Neural cell (in vitro differentiated cells): ENCODE data around the gene WFDC12. TPM values are rescaled to one million over a fixed set of nuclear protein-coding genes. Genes with fewer than 3 reads are reported as not detected.

Experiments used
- H2AFZ ChIP-seq: fragments of 200-600, 300-800 bp; sonication (generic), shearing (Covaris generic); 2 replicates; pipeline ENCODE4 v1.6.0; 2014; ENCODE audit warnings: low read depth, mild to moderate bottlenecking, antibody characterized with exemption, low read length, moderate library complexity
- H3F3A ChIP-seq: fragments of 200-600 bp; shearing (Covaris generic); 2 replicates; pipeline ENCODE4 v1.6.1; 2016; ENCODE audit warnings: mild to moderate bottlenecking, moderate library complexity, mixed read lengths, antibody characterized with exemption, low read length; ENCODE audit not compliant: insufficient read depth, poor library complexity, severe bottlenecking
- H3K27ac ChIP-seq: fragments of 200-600, 300-800 bp; sonication (generic), shearing (Covaris generic); 2 replicates; pipeline ENCODE4 v1.5.1; 2014; ENCODE audit warnings: mild to moderate bottlenecking, low read length, moderate library complexity
- H3K27me3 ChIP-seq: fragments of 300-800, 200-600 bp; sonication (generic), shearing (Covaris generic); 2 replicates; pipeline ENCODE4 v1.6.0; 2014; ENCODE audit warnings: mild to moderate bottlenecking, low read depth, low read length, moderate library complexity; ENCODE audit not compliant: insufficient read depth
- H3K36me3 ChIP-seq: fragments of 300-800, 200-600 bp; sonication (generic), shearing (Covaris generic); 2 replicates; pipeline ENCODE4 v1.5.1; 2014; ENCODE audit warnings: mild to moderate bottlenecking, antibody characterized with exemption, low read length, moderate library complexity; ENCODE audit not compliant: insufficient read depth
- H3K4me2 ChIP-seq: fragments of 300-800, 200-600 bp; sonication (generic), shearing (Covaris generic); 2 replicates; pipeline ENCODE4 v1.6.0; 2014; ENCODE audit warnings: mild to moderate bottlenecking, low read length
- H3K4me3 ChIP-seq: fragments of 300-800, 200-600 bp; sonication (generic), shearing (Covaris generic); 2 replicates; pipeline ENCODE4 v1.5.1; 2014; ENCODE audit warnings: mild to moderate bottlenecking, low read length, moderate library complexity
- H3K79me2 ChIP-seq: fragments of 200-600 bp; shearing (Covaris generic); replicated peaks from 2 replicates; pipeline ENCODE4 v1.6.0; 2014; ENCODE audit warnings: mild to moderate bottlenecking, low read length, moderate library complexity; ENCODE audit not compliant: insufficient read depth
- H3K9ac ChIP-seq: fragments of 300-800, 200-600 bp; sonication (generic), shearing (Covaris generic); 2 replicates; pipeline ENCODE4 v1.6.1; 2016; ENCODE audit warnings: mild to moderate bottlenecking, low read length, mixed read lengths
- H3K9me2 ChIP-seq: fragments of 200-600 bp; shearing (Covaris generic); 2 replicates; pipeline ENCODE4 v1.6.1; 2016; ENCODE audit warnings: mild to moderate bottlenecking, low read length, mixed read lengths; ENCODE audit not compliant: insufficient read depth
- H3K9me3 ChIP-seq: fragments of 200-600, 300-800 bp; sonication (generic), shearing (Covaris generic); 2 replicates; pipeline ENCODE4 v1.6.1; 2016; ENCODE audit warnings: mild to moderate bottlenecking, mixed run types, low read length, moderate library complexity, mixed read lengths
- H4K20me1 ChIP-seq: fragments of 200-600 bp; shearing (Covaris generic); 2 replicates; pipeline ENCODE4 v1.6.1; 2016; ENCODE audit warnings: mild to moderate bottlenecking, mixed run types; ENCODE audit not compliant: insufficient read depth
- EP300 ChIP-seq: fragments of 450-650 bp; conservative IDR thresholded peaks from 2 replicates; pipeline ENCODE4 v1.6.1; 2014; ENCODE audit warnings: antibody characterized with exemption, mild to moderate bottlenecking, moderate library complexity; ENCODE audit not compliant: poor library complexity, severe bottlenecking
- EZH2 ChIP-seq: fragments of 200-600, 300-800 bp; shearing (Covaris generic), sonication (generic); IDR thresholded peaks from 2 replicates; pipeline ENCODE4 v1.6.1; 2014; ENCODE audit warnings: antibody characterized with exemption, low read length, borderline replicate concordance, mild to moderate bottlenecking; ENCODE audit not compliant: insufficient read depth, poor library complexity, severe bottlenecking
- MXI1 ChIP-seq: fragments of 450-650 bp; conservative IDR thresholded peaks from 2 replicates; pipeline ENCODE4 v1.6.1; 2014; ENCODE audit warnings: antibody characterized with exemption, mild to moderate bottlenecking; ENCODE audit not compliant: poor library complexity, severe bottlenecking
- POLR2AphosphoS5 ChIP-seq: IDR thresholded peaks from 2 replicates; pipeline ENCODE4 v1.6.1; 2012
- RAD21 ChIP-seq: fragments of 450-650 bp; conservative IDR thresholded peaks from 2 replicates; pipeline ENCODE4 v1.6.1; 2014; ENCODE audit warnings: antibody characterized with exemption, mild to moderate bottlenecking, moderate library complexity
- SMC3 ChIP-seq: fragments of 450-650 bp; conservative IDR thresholded peaks from 2 replicates; pipeline ENCODE4 v1.6.1; 2014; ENCODE audit warnings: antibody characterized with exemption, mild to moderate bottlenecking, moderate library complexity; ENCODE audit not compliant: poor library complexity
- TAF1 ChIP-seq: IDR thresholded peaks from 2 replicates; pipeline ENCODE4 v1.6.1; 2012; ENCODE audit warnings: low read depth
- polyA plus RNA-seq: library from polyadenylated mRNA; depleted of rRNA; stranded (reverse); fragments of >200 nt; gene quantifications from 2 replicates; pipeline ENCODE4 v1.2.3, GENCODE V29; 2014
- TF ChIP-seq, protein P1 (sequence below): IDR thresholded peaks from 2 replicates; pipeline ENCODE4 v1.6.1; 2012; ENCODE audit warnings: borderline replicate concordance
- TF ChIP-seq, protein P2 (sequence below): fragments of 450-650 bp; IDR thresholded peaks from 2 replicates; pipeline ENCODE4 v1.5.1; 2014; ENCODE audit warnings: antibody characterized with exemption, mild to moderate bottlenecking, moderate library complexity; ENCODE audit not compliant: poor library complexity, severe bottlenecking

The WFDC12 gene
- polyA plus RNA-seq, 1 donor from 2014 or later: not detected

DNA sequence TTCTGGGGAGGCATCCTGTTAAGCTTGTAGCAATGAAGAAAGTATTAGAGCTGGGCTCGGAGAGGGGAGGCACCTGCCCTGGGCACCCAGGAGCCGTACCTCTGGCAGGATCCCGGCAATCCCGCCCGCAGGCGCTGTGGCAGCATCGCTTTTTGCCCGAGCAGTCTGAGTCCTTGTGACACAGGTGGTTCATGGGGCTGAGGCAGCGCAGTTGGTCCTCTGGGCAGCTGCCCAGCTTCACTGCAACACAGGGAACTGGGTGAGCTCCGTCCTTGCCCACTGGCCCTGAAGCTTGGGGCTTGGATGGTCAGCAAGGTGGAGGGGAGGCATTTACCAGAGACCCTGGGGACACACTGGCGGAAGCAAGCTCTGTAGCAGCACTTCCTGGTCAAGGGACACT is 14.0 kb downstream of the WFDC12 start:
- H3K27ac ChIP-seq: no peak overlapping the region

DNA sequence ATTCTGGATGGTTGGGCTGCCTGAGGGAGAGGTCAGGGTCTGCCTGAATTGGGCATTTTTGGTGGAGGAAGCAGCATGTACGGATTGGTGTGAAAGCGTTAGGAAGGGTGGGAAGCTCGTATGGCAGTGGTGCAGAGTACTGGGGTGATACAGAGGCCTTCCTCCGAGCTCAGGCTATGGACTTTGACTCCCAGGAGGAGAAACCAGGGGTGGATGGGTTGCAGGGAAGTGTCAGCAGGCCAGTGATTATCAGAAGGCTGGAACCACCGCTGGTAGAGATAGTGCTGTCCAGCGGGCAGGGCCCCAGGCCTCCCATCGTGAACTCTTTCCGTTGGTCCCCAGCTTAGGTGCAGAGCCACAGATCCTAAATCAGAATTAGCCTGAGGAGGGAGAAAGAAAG is 14.6 kb downstream of the WFDC12 start:
- H3K9me2 ChIP-seq: no peaks in the 10 kb centered on the region
- no peaks in the 10 kb centered on the region for H3K27me3 ChIP-seq
- H3K9ac ChIP-seq: no peak overlapping the region
- TF ChIP-seq POLR2AphosphoS5 (no peak), RAD21 (no peak), EZH2 (no peak), SMC3 (no peak), MXI1 (no peak), TAF1 (no peak), EP300 (no peak)
- TF ChIP-seq, protein P1, sequence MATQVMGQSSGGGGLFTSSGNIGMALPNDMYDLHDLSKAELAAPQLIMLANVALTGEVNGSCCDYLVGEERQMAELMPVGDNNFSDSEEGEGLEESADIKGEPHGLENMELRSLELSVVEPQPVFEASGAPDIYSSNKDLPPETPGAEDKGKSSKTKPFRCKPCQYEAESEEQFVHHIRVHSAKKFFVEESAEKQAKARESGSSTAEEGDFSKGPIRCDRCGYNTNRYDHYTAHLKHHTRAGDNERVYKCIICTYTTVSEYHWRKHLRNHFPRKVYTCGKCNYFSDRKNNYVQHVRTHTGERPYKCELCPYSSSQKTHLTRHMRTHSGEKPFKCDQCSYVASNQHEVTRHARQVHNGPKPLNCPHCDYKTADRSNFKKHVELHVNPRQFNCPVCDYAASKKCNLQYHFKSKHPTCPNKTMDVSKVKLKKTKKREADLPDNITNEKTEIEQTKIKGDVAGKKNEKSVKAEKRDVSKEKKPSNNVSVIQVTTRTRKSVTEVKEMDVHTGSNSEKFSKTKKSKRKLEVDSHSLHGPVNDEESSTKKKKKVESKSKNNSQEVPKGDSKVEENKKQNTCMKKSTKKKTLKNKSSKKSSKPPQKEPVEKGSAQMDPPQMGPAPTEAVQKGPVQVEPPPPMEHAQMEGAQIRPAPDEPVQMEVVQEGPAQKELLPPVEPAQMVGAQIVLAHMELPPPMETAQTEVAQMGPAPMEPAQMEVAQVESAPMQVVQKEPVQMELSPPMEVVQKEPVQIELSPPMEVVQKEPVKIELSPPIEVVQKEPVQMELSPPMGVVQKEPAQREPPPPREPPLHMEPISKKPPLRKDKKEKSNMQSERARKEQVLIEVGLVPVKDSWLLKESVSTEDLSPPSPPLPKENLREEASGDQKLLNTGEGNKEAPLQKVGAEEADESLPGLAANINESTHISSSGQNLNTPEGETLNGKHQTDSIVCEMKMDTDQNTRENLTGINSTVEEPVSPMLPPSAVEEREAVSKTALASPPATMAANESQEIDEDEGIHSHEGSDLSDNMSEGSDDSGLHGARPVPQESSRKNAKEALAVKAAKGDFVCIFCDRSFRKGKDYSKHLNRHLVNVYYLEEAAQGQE: no peak
- TF ChIP-seq, protein P2, sequence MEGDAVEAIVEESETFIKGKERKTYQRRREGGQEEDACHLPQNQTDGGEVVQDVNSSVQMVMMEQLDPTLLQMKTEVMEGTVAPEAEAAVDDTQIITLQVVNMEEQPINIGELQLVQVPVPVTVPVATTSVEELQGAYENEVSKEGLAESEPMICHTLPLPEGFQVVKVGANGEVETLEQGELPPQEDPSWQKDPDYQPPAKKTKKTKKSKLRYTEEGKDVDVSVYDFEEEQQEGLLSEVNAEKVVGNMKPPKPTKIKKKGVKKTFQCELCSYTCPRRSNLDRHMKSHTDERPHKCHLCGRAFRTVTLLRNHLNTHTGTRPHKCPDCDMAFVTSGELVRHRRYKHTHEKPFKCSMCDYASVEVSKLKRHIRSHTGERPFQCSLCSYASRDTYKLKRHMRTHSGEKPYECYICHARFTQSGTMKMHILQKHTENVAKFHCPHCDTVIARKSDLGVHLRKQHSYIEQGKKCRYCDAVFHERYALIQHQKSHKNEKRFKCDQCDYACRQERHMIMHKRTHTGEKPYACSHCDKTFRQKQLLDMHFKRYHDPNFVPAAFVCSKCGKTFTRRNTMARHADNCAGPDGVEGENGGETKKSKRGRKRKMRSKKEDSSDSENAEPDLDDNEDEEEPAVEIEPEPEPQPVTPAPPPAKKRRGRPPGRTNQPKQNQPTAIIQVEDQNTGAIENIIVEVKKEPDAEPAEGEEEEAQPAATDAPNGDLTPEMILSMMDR: no peak
- no peaks in the 10 kb centered on the region for H4K20me1 ChIP-seq
- H2AFZ ChIP-seq: no peak overlapping the region
- H3K9me3 ChIP-seq: no peaks in the 10 kb centered on the region
- no peak overlapping the region for H3K4me3 ChIP-seq
- no peak overlapping the region for H3K4me2 ChIP-seq
- H3K36me3 ChIP-seq: no peaks in the 10 kb centered on the region
- no peaks in the 10 kb centered on the region for H3F3A ChIP-seq
- no peak overlapping the region for H3K27ac ChIP-seq
- no peaks in the 10 kb centered on the region for H3K79me2 ChIP-seq

More for the DNA sequence above, 14.0 kb downstream of the WFDC12 start:
- TF ChIP-seq EP300: no peak
- no peak for TF ChIP-seq RAD21
- TF ChIP-seq POLR2AphosphoS5: no peak
- no peak for TF ChIP-seq SMC3
- TF ChIP-seq, protein P2: no peak
- TF ChIP-seq, protein P1: no peak
- no peak for TF ChIP-seq EZH2
- no peak for TF ChIP-seq TAF1
- TF ChIP-seq MXI1: no peak
- H3K4me2 ChIP-seq: no peak overlapping the region
- H3K79me2 ChIP-seq: no peaks in the 10 kb centered on the region
- H3K9me2 ChIP-seq: no peaks in the 10 kb centered on the region
- no peaks in the 10 kb centered on the region for H3K36me3 ChIP-seq
- no peak overlapping the region for H3K4me3 ChIP-seq
- no peaks in the 10 kb centered on the region for H3K9me3 ChIP-seq
- no peak overlapping the region for H3K9ac ChIP-seq
- no peak overlapping the region for H2AFZ ChIP-seq
- no peaks in the 10 kb centered on the region for H4K20me1 ChIP-seq
- H3F3A ChIP-seq: no peaks in the 10 kb centered on the region
- H3K27me3 ChIP-seq: no peaks in the 10 kb centered on the region
